VCaP (cell line): ENCODE data around the gene SLC6A11.

Experiments used
- H3K27ac ChIP-seq: fragments of 450-650 bp; 2 replicates; pipeline ENCODE4 v1.5.1; 2017
- TF ChIP-seq, protein P1 (sequence below): fragments of 450-650 bp; conservative IDR thresholded peaks from 2 replicates; pipeline ENCODE4 v1.5.1; 2017; ENCODE audit warnings: mild to moderate bottlenecking, moderate library complexity

SLC6A11 gene

DNA sequence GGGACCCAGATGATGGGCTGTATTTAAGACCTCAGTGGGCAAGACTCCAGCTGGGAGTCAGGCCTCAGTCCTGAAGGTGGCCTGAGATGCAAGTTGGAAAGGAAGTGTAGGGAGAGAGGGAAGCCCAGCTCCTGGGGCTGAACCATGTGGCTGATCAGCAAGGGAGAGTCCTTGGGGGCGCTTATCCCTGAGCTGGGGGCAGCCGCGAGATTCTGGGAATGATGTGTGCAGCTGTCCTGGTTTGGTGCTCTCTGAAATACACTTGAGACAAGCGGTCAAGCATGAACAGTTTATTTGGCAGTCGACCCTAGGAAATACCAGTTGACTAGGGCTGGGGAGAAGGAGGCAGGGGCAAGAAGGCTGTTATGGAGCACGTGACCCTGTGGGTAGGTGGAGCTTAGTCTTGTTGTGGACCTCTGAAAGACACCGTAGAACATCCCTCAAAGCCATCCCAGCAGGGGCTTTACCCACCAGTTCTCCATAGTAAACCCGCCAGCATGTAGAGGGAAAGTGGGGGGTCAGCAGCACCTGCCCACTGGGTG, 41.8 kb upstream of the SLC6A11 start:
- TF ChIP-seq, protein P1, sequence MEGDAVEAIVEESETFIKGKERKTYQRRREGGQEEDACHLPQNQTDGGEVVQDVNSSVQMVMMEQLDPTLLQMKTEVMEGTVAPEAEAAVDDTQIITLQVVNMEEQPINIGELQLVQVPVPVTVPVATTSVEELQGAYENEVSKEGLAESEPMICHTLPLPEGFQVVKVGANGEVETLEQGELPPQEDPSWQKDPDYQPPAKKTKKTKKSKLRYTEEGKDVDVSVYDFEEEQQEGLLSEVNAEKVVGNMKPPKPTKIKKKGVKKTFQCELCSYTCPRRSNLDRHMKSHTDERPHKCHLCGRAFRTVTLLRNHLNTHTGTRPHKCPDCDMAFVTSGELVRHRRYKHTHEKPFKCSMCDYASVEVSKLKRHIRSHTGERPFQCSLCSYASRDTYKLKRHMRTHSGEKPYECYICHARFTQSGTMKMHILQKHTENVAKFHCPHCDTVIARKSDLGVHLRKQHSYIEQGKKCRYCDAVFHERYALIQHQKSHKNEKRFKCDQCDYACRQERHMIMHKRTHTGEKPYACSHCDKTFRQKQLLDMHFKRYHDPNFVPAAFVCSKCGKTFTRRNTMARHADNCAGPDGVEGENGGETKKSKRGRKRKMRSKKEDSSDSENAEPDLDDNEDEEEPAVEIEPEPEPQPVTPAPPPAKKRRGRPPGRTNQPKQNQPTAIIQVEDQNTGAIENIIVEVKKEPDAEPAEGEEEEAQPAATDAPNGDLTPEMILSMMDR, result no peak
- H3K27ac ChIP-seq, result no peak overlapping the region

DNA sequence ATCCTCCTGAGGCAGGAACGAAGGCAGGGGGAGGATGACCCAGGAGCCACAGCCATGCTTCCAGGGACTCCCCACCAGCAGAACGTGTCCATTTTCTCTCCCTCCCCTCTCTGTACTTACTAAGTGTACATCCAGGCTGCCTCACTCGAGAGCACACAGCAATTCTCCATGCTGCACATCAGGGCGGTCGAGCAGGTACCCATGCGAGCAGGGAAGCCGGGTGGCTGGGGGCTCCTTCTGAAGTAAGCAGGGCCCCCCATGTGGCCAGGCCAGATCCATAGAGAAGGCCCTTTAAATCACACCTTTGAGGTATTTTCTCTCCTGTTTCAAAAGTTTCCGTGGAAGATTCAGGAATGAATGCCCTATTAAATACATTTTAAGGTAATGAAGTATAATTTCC, 41.2 kb upstream of the SLC6A11 start:
- TF ChIP-seq, protein P1, result no peak

DNA sequence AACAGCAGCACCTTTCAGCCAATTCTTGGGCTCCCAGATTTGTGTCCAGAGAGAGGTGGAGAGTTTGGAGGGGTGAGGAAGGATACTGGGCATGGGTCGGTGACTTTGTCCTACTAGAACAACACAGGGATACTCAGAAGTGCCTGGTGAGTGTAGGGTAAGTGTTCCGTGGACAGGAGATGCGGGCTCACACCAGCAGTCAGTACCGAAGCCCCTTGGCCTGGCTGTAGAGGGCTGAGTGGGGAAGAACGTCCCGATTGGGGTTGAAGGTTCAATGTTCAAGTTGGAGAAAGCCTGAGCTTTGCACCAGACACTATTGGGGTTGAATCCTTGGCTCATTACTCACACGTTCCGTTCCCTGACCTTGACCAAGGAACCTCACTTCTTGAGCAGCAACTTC, 40.8 kb upstream of the SLC6A11 start:
- TF ChIP-seq, protein P1, result no peak
- no peak overlapping the region for H3K27ac ChIP-seq

More for the DNA sequence above, 41.2 kb upstream of the SLC6A11 start:
- H3K27ac ChIP-seq, result no peak overlapping the region

DNA sequence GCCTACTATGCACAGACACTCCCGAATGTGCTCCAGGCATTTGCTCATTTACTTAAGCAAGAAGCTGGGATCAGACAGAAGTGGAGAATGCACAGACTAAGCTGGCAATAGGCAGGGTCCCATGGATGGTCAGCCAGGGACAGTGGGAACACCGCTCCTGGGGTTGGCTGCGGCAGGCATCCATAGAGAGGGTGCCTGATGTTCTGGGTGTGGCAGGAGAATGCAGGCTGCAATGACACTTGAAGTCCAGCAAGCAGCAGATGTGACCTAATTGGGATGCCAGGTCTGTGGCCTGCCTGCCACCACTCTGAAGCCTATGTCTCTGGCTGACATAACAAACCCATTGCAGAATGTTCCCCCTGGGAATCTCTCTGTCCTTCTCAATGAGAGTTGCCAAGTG, 40.2 kb upstream of the SLC6A11 start:
- TF ChIP-seq, protein P1, result no peak
- no peak overlapping the region for H3K27ac ChIP-seq

DNA sequence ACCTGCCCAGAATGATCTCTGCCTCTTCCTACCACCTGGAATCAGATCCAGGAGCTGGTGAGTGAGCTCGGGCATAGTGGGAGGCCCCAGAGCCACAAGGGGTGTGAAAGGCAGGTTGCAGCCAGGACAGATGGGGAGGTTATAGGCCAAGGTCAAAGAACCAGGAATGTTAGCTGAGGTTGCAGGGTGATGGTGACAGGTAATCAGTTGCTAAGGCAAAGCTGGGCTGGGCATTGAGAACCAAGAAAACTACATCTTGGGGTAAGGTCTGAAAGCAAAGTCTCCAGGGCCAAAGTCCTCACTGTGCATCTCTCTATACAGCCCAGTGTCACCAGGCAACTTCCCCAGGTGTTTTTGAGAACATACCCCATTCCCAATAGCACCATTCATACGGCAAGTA, 38.4 kb upstream of the SLC6A11 start:
- TF ChIP-seq, protein P1, result no peak
- no peak overlapping the region for H3K27ac ChIP-seq

DNA sequence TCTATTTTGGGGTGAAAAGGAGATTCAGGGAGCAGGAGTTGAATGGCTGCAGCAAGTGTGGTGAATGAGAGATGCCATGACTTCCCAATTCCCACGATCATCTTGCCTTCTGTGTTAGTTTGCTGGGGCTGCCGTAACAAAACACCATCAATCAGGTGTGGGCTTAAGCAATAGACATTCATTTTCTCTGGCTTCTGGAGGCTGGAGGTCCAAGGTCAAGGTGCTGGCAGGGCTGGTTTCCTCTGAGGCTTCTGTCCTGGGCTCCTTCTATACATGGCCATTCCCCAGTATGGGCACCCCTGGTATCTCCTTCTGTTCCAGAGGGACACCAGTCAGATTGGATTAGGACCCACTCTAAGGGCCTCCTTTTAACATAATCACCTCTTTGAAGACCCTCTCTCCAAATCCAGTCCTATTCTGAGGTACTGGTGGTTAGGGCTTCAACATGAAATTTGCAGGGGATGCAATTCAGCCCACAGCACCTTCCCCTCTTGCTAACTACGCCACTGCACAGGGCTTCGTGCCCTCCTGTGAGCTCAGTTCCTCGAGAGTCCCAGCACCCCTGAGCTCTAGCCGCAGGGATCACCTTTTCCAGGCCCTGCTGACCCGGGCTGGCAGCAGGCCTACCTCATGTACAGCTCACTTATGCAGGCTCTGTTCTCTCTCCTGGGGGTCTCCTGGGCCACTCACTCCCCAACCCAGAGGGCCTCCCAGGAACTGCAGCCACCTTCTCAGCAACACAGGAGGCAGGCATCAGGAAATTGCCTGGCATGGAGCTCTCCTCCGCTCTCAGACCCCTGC, 37.3 kb upstream of the SLC6A11 start:
- H3K27ac ChIP-seq, result no peak overlapping the region
- TF ChIP-seq, protein P1, result no peak

DNA sequence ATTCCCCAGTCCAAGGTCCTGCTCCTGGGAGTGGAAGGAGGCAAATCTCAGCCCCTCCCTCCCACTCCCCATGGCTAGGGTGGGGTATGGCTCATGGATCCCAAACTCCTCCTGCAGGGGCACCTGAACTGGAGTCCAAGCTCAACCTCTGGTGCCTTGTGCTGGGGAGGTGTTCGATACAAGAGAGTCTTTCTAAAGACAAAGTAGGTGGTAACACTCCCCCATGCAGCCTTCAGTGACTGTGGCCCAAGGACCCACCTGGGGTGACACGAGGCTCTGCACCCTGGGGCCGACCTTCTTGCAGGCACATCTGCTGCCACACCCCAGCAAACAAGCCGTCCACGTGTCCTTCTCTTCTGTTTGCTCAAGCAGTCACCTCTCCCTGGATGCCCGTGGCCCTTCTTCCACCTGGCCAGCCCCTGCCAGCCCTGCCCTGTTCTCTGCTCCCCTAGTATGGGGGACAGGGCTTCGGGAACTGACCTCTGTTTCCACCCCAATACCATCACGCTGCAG, 36.7 kb upstream of the SLC6A11 start:
- H3K27ac ChIP-seq, result no peak overlapping the region
- TF ChIP-seq, protein P1, result no peak
